ENCODE measurements around the gene CREB5.

The CREB5 gene

DNA sequence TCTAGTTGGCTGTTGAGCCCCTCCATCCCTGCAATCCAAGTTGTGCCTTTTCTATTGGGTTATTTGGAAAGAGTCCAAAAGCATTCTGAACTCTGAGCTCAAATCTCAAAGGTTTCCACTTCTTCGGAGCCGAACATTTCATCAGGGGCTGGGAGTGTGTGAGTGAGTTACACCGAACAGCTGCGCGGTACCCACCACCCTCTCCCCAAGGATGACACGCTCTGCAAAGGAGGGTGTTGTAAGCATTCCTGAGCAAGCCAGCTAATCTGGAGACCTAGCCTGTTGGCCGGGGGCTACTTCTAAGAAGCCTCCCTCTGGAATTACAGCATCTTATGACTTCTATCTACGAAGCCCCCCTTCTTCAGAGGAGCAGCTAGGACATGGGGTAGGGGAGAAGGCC, 270.5 kb downstream of the CREB5 start:
- TF ChIP-seq RAD21 (IDR thresholded peaks at IDR 0.05; ENCODE audit: low read depth) (no peak), TEAD4 (IDR thresholded peaks at IDR 0.05) (no peak), YY1 (IDR thresholded peaks at IDR 0.05; ENCODE audit: low read depth) (no peak), EGR1 (IDR thresholded peaks at IDR 0.05) (no peak), TAF1 (IDR thresholded peaks at IDR 0.05; ENCODE audit: low read depth) (no peak), EP300 (IDR thresholded peaks at IDR 0.05; ENCODE audit: borderline replicate concordance) (no peak), FOXM1 (IDR thresholded peaks at IDR 0.05; ENCODE audit: borderline replicate concordance, low read depth) (no peak), TCF12 (IDR thresholded peaks at IDR 0.05; ENCODE audit: low read depth) (no peak), CREB1 (IDR thresholded peaks at IDR 0.05; ENCODE audit: low read depth) (no peak), CEBPB (IDR thresholded peaks at IDR 0.05) (no peak), NFIC (IDR thresholded peaks at IDR 0.05) (no peak), ZBTB7A (IDR thresholded peaks at IDR 0.05; ENCODE audit: low read depth) (no peak)
- TF ChIP-seq, protein P1, sequence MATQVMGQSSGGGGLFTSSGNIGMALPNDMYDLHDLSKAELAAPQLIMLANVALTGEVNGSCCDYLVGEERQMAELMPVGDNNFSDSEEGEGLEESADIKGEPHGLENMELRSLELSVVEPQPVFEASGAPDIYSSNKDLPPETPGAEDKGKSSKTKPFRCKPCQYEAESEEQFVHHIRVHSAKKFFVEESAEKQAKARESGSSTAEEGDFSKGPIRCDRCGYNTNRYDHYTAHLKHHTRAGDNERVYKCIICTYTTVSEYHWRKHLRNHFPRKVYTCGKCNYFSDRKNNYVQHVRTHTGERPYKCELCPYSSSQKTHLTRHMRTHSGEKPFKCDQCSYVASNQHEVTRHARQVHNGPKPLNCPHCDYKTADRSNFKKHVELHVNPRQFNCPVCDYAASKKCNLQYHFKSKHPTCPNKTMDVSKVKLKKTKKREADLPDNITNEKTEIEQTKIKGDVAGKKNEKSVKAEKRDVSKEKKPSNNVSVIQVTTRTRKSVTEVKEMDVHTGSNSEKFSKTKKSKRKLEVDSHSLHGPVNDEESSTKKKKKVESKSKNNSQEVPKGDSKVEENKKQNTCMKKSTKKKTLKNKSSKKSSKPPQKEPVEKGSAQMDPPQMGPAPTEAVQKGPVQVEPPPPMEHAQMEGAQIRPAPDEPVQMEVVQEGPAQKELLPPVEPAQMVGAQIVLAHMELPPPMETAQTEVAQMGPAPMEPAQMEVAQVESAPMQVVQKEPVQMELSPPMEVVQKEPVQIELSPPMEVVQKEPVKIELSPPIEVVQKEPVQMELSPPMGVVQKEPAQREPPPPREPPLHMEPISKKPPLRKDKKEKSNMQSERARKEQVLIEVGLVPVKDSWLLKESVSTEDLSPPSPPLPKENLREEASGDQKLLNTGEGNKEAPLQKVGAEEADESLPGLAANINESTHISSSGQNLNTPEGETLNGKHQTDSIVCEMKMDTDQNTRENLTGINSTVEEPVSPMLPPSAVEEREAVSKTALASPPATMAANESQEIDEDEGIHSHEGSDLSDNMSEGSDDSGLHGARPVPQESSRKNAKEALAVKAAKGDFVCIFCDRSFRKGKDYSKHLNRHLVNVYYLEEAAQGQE (IDR thresholded peaks at IDR 0.05; ENCODE audit: low read depth) = no peak
- TF ChIP-seq, protein P2, sequence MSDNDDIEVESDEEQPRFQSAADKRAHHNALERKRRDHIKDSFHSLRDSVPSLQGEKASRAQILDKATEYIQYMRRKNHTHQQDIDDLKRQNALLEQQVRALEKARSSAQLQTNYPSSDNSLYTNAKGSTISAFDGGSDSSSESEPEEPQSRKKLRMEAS (IDR thresholded peaks at IDR 0.05) = no peak
- TF ChIP-seq, protein P3, sequence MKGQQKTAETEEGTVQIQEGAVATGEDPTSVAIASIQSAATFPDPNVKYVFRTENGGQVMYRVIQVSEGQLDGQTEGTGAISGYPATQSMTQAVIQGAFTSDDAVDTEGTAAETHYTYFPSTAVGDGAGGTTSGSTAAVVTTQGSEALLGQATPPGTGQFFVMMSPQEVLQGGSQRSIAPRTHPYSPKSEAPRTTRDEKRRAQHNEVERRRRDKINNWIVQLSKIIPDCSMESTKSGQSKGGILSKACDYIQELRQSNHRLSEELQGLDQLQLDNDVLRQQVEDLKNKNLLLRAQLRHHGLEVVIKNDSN (IDR thresholded peaks at IDR 0.05) = no peak

DNA sequence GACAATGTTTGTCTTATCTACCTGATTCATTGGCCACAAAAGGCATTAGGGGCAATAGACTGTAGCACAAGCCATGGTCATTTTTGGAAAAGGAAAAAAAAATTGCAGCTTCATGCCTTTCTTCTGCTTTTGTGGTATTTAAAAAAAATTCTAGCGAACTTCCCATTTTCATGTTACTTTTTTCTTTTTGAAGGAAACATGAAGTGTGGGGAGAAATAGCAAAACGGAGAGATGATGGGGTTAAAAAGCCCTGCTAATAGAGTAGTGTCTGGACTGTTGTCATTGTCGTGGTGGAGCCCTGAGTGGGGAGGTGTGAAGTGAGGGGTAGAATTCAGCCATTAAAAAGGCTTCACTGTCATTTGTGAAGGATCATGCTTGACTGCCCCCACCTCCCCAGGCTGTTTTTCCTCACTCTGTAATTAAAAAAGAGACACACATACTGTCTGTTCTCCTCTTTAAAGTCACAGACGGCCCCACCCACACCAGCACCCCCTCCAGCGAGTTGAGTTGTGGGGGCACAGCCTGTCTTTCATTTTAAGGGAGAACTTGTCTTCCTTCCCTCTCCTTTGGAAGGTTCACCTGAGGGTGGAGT, 272.4 kb downstream of the CREB5 start:
- TF ChIP-seq, protein P3 (IDR thresholded peaks at IDR 0.05) = no peak
- TF ChIP-seq ZBTB7A (IDR thresholded peaks at IDR 0.05; ENCODE audit: low read depth) (no peak), TCF12 (IDR thresholded peaks at IDR 0.05; ENCODE audit: low read depth) (no peak), EP300 (IDR thresholded peaks at IDR 0.05; ENCODE audit: borderline replicate concordance) (no peak), TEAD4 (IDR thresholded peaks at IDR 0.05) (no peak), CREB1 (IDR thresholded peaks at IDR 0.05; ENCODE audit: low read depth) (no peak), FOXM1 (IDR thresholded peaks at IDR 0.05; ENCODE audit: borderline replicate concordance, low read depth) (no peak), EGR1 (IDR thresholded peaks at IDR 0.05) (no peak), CEBPB (IDR thresholded peaks at IDR 0.05) (no peak), TAF1 (IDR thresholded peaks at IDR 0.05; ENCODE audit: low read depth) (no peak), NFIC (IDR thresholded peaks at IDR 0.05) (no peak), YY1 (IDR thresholded peaks at IDR 0.05; ENCODE audit: low read depth) (no peak), RAD21 (IDR thresholded peaks at IDR 0.05; ENCODE audit: low read depth) (no peak)
- TF ChIP-seq, protein P2 (IDR thresholded peaks at IDR 0.05) = no peak
- TF ChIP-seq, protein P1 (IDR thresholded peaks at IDR 0.05; ENCODE audit: low read depth) = no peak

DNA sequence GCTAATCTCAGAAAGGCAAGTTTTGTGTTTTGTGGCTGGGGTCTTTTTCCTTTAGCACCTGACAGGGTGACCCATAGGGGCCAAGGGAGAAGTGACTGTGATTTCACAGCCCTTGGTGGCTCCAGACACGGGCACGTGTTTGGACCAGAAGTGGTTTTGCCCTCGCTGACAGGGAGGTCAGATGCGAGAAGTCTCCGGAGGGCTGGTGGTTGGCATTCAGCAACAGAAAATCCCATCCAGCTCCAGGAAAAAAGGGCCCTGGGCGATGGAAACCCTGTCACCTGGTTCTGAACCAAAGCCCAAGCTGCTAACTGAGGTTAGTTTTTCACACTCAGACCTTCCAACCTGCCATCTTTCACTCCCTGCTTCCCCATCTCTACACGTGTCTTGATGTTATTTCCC, 272.9 kb downstream of the CREB5 start:
- TF ChIP-seq EP300 (IDR thresholded peaks at IDR 0.05; ENCODE audit: borderline replicate concordance) (no peak), TAF1 (IDR thresholded peaks at IDR 0.05; ENCODE audit: low read depth) (no peak), CEBPB (IDR thresholded peaks at IDR 0.05) (no peak), EGR1 (IDR thresholded peaks at IDR 0.05) (no peak), RAD21 (IDR thresholded peaks at IDR 0.05; ENCODE audit: low read depth) (no peak), TEAD4 (IDR thresholded peaks at IDR 0.05) (no peak), YY1 (IDR thresholded peaks at IDR 0.05; ENCODE audit: low read depth) (no peak)
- TF ChIP-seq, protein P3 (IDR thresholded peaks at IDR 0.05) = no peak
- TF ChIP-seq, protein P1 (IDR thresholded peaks at IDR 0.05; ENCODE audit: low read depth) = no peak
